Fibroblast of lung (primary cell): ENCODE data around the gene RGS8.

Source experiments
- CTCF ChIP-seq, 2 donors: IDR thresholded peaks in 1 of 2; conservative IDR thresholded peaks in 1 of 2; 1 replicate in 1 of 2; 2 replicates in 1 of 2; pipeline ENCODE4 v1.5.1; 2011 to 2012; ENCODE audit warnings: low read length in 2 of 2, control low read depth in 1 of 2, inconsistent platforms in 1 of 2, low read depth in 1 of 2, mild to moderate bottlenecking in 1 of 2
- EZH2 ChIP-seq: IDR thresholded peaks from 2 replicates; pipeline ENCODE4 v1.5.1; 2012; ENCODE audit warnings: low read length, control low read depth, mild to moderate bottlenecking; ENCODE audit errors: missing control alignments

GRCh38 chr1:182662121-182662890, 22.1 kb downstream of the RGS8 start:
- TF ChIP-seq CTCF (conservative IDR thresholded peaks at IDR 0.05 in 1 of 2, IDR thresholded peaks at IDR 0.05 in 1 of 2; ENCODE audit: low read depth in 1 of 2, low read length in 2 of 2) (no peak), EZH2 (no peak)
